Mucosa of descending colon (tissue), 3 donors: ENCODE measurements around the gene CYGB. TPM values are rescaled to one million over a fixed set of nuclear protein-coding genes. Genes with fewer than 3 reads are reported as not detected.

Experiments used
- ATAC-seq: fragments of 200-7000 bp; cut with Tn5 transposase; one replicate; pipeline ENCODE4 v1.9.1; 2020; ENCODE audit warnings: mild to moderate bottlenecking, moderate library complexity
- DNase-seq, 3 donors: peaks; one replicate each; pipeline ENCODE4 v3.0.0-alpha.2; 2020
- H3K36me3 ChIP-seq: fragments of 200-600 bp; one replicate; pipeline ENCODE4 v1.8.0; 2021; ENCODE audit warnings: low read depth, mild to moderate bottlenecking
- H3K4me1 ChIP-seq: fragments of 200-600 bp; one replicate; pipeline ENCODE4 v1.8.0; 2021; ENCODE audit warnings: low read depth, mild to moderate bottlenecking
- H3K4me3 ChIP-seq: fragments of 200-600 bp; one replicate; pipeline ENCODE4 v1.8.0; 2021; ENCODE audit warnings: mild to moderate bottlenecking
- H3K9me3 ChIP-seq: fragments of 200-600 bp; one replicate; pipeline ENCODE4 v1.8.0; 2021; ENCODE audit warnings: mild to moderate bottlenecking
- intact Hi-C, 2 donors: fragments of 100-400 bp; cut with DNase I in 1 of 2; cut with micrococcal nuclease in 1 of 2; formaldehyde crosslinking; loops; one replicate each; pipeline versions ENCODE4 v1.11.0 to v1.11.1; 2022; cut with DNase I, micrococcal nuclease
- total RNA-seq, 3 donors: library from RNA; stranded (reverse); fragmentation: NEBNext Ultra II Directional in 2 of 3; extraction: Animal tissue kit (Norgen Biotek cat#: 25700) in 2 of 3; gene quantifications; one replicate each; pipeline versions ENCODE4 v1.2.1 to v1.2.4, GENCODE V29; 2021 to 2023
- TF ChIP-seq, protein P1 (sequence below): fragments of 200-600 bp; IDR thresholded peaks from one replicate; pipeline ENCODE4 v1.8.0; 2022; ENCODE audit warnings: antibody characterized with exemption, mild to moderate bottlenecking
- donor health status: DM: no; HTN: no; CAD: no; lungs with moderate emphysema.
- donor health status: DM: no; HTN: no; CAD: no.
- donor health status: DM: no; HTN: yes; CAD: no.

The CYGB gene
- total RNA-seq, 3 donors from 2014 or later, result 10.6 to 24.0 (median 15.1) TPM

DNA sequence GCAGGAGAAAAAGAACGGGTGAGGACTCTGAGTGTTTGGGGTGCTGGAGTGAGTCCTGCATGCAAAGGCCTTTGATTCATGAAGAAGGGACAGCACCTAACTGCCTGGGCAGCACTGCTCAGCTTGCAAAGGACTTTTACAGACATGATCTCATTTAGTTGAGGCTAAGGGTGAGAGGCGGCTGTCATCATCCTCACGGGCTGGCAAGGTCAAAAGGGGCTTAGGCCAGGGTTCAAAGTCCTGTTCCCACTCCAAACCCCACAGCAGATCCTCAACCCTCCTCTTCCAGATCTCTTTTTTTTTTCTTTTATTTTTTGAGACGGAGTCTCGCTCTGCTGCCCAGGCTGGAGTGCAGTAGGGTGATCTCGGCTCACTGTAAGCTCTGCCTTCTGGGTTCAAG lies 41.0 kb downstream of the CYGB start:
- TF ChIP-seq, protein P1, sequence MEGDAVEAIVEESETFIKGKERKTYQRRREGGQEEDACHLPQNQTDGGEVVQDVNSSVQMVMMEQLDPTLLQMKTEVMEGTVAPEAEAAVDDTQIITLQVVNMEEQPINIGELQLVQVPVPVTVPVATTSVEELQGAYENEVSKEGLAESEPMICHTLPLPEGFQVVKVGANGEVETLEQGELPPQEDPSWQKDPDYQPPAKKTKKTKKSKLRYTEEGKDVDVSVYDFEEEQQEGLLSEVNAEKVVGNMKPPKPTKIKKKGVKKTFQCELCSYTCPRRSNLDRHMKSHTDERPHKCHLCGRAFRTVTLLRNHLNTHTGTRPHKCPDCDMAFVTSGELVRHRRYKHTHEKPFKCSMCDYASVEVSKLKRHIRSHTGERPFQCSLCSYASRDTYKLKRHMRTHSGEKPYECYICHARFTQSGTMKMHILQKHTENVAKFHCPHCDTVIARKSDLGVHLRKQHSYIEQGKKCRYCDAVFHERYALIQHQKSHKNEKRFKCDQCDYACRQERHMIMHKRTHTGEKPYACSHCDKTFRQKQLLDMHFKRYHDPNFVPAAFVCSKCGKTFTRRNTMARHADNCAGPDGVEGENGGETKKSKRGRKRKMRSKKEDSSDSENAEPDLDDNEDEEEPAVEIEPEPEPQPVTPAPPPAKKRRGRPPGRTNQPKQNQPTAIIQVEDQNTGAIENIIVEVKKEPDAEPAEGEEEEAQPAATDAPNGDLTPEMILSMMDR, result no peak
- H3K9me3 ChIP-seq, result no peaks in the 10 kb centered on the region
- DNase-seq (no peak), ATAC-seq (no peak)
- peaks cover 54% of the 10 kb centered on the region for H3K4me1 ChIP-seq
- intact Hi-C loops, result no loop called here
- no peak overlapping the region for H3K4me3 ChIP-seq
- H3K36me3 ChIP-seq, result no peaks in the 10 kb centered on the region

DNA sequence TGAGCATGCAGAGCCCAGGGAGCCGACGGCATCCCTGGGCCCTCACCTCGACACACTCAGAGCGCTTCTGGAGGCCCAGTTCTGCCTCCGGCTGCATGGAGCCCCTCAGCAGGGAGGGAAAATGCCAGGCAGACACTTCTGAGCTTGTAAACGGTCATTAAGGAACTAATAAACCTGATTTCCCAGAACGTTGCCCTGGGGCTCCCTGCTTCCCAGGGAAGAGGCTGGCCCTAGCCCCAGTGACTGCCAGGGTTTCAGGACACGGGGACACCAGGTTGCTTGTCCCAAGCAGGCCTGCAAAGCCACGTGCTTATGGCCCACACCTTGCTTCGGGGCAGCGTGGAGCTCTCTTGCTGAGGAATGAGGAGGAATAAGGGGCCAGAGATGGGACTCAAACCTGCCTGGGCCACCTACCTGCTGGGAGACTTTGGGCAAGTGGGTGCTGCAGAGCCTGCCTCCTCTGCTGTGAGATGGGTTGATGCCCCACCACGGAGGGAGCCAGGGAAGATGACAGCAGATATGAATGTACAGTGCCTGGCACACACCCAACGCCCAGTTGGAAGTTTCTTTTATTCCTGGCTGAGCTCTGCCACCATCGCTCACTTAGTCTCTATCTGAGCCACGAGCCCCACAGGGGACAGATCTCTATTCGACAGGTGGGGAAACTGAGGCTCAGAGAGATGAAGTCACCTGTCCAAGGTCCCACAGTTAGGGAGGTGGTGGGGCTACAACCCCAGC lies 41.7 kb downstream of the CYGB start:
- intact Hi-C loops, result no loop called here
- H3K4me1 ChIP-seq, result peaks cover 58% of the 10 kb centered on the region
- no peak for DNase-seq
- ATAC-seq, result no peak
- H3K4me3 ChIP-seq, result no peak overlapping the region
- no peaks in the 10 kb centered on the region for H3K36me3 ChIP-seq
- H3K9me3 ChIP-seq, result no peaks in the 10 kb centered on the region
- TF ChIP-seq, protein P1, result no peak

DNA sequence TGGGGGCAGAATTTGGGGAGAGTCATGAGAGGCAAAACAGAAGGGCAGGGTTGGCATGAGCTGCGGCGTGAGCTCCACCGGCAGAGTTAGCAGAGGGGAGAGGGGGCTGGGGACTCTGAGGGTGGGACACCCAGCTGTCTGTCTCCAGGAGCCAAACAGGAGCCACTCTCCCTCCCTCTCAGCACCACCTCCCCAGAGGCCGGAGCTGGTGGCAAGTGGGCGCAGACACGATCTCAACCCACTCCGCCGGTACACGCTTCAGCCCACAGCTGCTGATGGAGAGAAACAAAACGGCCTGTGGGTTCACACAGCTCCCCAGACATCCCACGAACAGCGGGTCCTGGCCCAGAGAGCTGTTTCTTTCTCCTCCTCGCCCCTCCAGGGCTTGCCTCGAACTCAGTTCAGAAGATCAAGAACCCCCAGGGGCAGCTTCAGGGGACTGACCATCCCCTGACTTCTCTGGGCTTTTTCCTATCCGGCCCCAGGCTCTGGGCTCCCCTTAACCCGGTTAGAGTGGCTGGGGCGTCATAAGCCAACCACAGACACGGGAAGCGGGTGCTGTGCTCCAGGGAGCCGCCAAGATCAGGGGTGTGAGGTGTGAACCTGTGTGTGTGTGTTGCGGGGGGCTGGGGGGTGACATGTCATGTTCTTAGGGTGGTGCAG lies 43.9 kb downstream of the CYGB start:
- H3K36me3 ChIP-seq, result no peaks in the 10 kb centered on the region
- H3K4me3 ChIP-seq, result no peak overlapping the region
- TF ChIP-seq, protein P1, result no peak
- ATAC-seq (no peak), DNase-seq (peak in 2 of 3 donors; percentile 50 to 78)
- H3K4me1 ChIP-seq, result peaks cover 44% of the 10 kb centered on the region
- no peaks in the 10 kb centered on the region for H3K9me3 ChIP-seq
- intact Hi-C loops, result no loop called here

DNA sequence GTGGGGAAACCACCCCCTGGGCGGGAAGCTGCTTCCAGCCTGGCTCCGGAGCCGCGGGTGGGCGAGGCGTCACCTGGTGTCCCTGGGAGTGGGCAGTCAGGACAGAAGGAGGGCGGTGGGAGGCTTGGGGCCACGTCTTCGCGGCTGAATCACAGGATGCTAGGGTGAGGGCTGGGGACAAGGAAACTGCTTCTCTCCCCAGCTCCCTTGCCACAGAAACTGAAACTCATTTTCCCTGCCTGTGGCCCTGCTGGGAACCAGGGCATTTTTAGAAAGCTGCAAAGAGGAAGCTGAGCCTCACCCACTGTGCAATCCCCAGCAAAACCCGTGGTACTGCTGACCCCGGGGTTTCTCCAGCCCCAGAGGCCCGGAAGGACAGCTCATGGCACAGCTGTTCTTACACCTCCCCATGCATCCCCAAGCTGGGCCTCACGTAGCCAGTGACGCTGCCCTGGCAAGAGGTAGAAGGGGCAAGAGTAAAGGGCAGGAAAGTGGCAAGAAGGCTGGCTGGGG lies 44.5 kb downstream of the CYGB start:
- no peaks in the 10 kb centered on the region for H3K36me3 ChIP-seq
- H3K9me3 ChIP-seq, result no peaks in the 10 kb centered on the region
- ATAC-seq (peak; percentile 70), DNase-seq (peak; percentile 56 to 87 (median 68))
- H3K4me1 ChIP-seq, result peaks cover 42% of the 10 kb centered on the region
- TF ChIP-seq, protein P1, result no peak
- no peak overlapping the region for H3K4me3 ChIP-seq
- intact Hi-C loops, result no loop called here

DNA sequence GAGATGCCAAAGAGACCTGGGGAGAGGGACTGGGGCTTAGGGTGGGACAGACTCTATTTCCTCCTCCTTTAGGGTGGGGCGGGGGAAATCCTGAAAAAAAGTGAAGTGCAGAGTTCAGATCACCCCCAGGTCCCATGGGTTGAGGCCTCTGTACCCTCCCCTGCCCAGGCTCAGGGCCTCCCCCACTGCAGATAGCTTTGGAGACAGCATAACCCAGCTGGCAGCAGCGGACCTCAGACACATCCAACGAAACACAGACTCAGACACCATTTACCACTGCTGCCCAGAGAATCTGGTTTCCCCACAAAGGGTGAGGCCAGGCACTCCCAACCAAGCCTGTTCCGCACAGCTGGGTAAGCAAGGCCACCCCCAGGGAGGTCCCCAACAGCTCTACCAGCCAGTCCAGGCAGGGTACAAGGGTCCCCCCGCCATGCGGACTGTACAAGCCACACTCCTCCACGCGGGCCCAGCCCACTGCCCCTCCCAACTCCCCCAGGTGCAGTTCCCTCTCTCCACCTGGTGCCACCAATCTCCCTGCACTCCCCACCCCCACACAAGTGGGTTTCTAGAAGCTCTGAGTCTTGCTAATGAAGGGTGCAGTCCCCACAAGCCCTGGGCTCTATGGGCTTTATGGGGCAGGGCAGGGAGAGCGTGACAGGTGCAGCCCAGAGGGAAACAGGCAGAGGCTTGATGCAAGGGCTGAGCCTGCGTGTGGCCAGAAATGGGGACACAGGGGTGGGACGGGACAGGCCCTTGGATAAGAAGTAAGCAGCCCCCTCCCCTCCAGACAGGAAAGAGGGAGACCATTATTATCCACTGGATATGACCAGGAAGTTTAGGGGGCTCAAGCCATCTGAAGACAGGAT lies 45.2 kb downstream of the CYGB start:
- intact Hi-C loops, result no loop called here
- H3K4me1 ChIP-seq, result peaks cover 37% of the 10 kb centered on the region
- H3K36me3 ChIP-seq, result no peaks in the 10 kb centered on the region
- H3K9me3 ChIP-seq, result no peaks in the 10 kb centered on the region
- DNase-seq, result peak; percentile 70 to 88 (median 78)
- peak; percentile 72 for ATAC-seq
- no peak overlapping the region for H3K4me3 ChIP-seq
- TF ChIP-seq, protein P1, result no peak
